ENCODE results near the gene FHL2. TPM values are rescaled to one million over a fixed set of nuclear protein-coding genes. Genes with fewer than 3 reads are reported as not detected.

Gene FHL2
- total RNA-seq, 3 donors from 2014 or later, result 20.0 to 128 (median 98.2) TPM

- intact Hi-C loops (cut with DNase I; ENCODE audit: low total_unique reads), result no loop called here
- H3K36me3 ChIP-seq, result no peaks in the 10 kb centered on the region
- H3K9me3 ChIP-seq, result no peaks in the 10 kb centered on the region
- no peaks in the 10 kb centered on the region for H3K27me3 ChIP-seq
- H3K4me3 ChIP-seq, result peak overlapping the region in 1 of 3 donors; percentile 26
- TF ChIP-seq CTCF (IDR thresholded peaks at IDR 0.05), result no peak
- TF ChIP-seq POLR2A (IDR thresholded peaks at IDR 0.05), result no peak
- TF ChIP-seq POLR2AphosphoS5 (IDR thresholded peaks at IDR 0.05), result no peak
- no peak for DNase-seq (ENCODE audit: low spot score in 2 of 2)
- peaks cover 0 to 6% of the 10 kb centered on the region in 2 donors for H3K4me1 ChIP-seq
- peak overlapping the region; percentile 85 to 91 for H3K27ac ChIP-seq
These were observed 73.4 kb downstream of the FHL2 start for GRCh38 chr2:105325389-105325963.

GRCh38 chr2:105324732-105325131, 74.1 kb downstream of the FHL2 start:
- Histone ChIP-seq H3K4me3 (peak overlapping the region in 1 of 3 donors; percentile 26), H3K27ac (peak overlapping the region; percentile 85 to 91), H3K9me3 (no peaks in the 10 kb centered on the region), H3K4me1 (peaks cover 0 to 6% of the 10 kb centered on the region in 2 donors), H3K36me3 (no peaks in the 10 kb centered on the region), H3K27me3 (no peaks in the 10 kb centered on the region)
- intact Hi-C loops (cut with DNase I; ENCODE audit: low total_unique reads), result no loop called here
- TF ChIP-seq POLR2AphosphoS5 (IDR thresholded peaks at IDR 0.05) (no peak), CTCF (IDR thresholded peaks at IDR 0.05) (no peak), POLR2A (IDR thresholded peaks at IDR 0.05) (no peak)
- DNase-seq (ENCODE audit: low spot score in 2 of 2), result peak in 1 of 2 donors; percentile 53

- no peak for TF ChIP-seq POLR2AphosphoS5 (IDR thresholded peaks at IDR 0.05)
- TF ChIP-seq CTCF (IDR thresholded peaks at IDR 0.05), result no peak
- TF ChIP-seq POLR2A (IDR thresholded peaks at IDR 0.05), result no peak
- no peak overlapping the region for H3K4me3 ChIP-seq
- DNase-seq (ENCODE audit: low spot score in 2 of 2), result no peak
- H3K27me3 ChIP-seq, result no peaks in the 10 kb centered on the region
- H3K4me1 ChIP-seq, result peaks cover 0 to 6% of the 10 kb centered on the region in 2 donors
- H3K36me3 ChIP-seq, result no peaks in the 10 kb centered on the region
- intact Hi-C loops (cut with DNase I; ENCODE audit: low total_unique reads), result no loop called here
- no peaks in the 10 kb centered on the region for H3K9me3 ChIP-seq
- peak overlapping the region; percentile 85 to 91 for H3K27ac ChIP-seq
These were observed 74.8 kb downstream of the FHL2 start for GRCh38 chr2:105324101-105324500.

- Histone ChIP-seq H3K9me3 (no peaks in the 10 kb centered on the region), H3K27ac (no peak overlapping the region), H3K4me1 (peaks cover 0 to under 1% of the 10 kb centered on the region in 2 donors), H3K4me3 (no peak overlapping the region), H3K27me3 (no peaks in the 10 kb centered on the region), H3K36me3 (no peaks in the 10 kb centered on the region)
- intact Hi-C loops (cut with DNase I; ENCODE audit: low total_unique reads), result no loop called here
- DNase-seq (ENCODE audit: low spot score in 2 of 2), result no peak
- no peak for TF ChIP-seq CTCF (IDR thresholded peaks at IDR 0.05)
- TF ChIP-seq POLR2A (IDR thresholded peaks at IDR 0.05), result no peak
- TF ChIP-seq POLR2AphosphoS5 (IDR thresholded peaks at IDR 0.05), result no peak
These were observed 75.7 kb downstream of the FHL2 start for GRCh38 chr2:105323111-105323510.

GRCh38 chr2:105321875-105322646, 76.8 kb downstream of the FHL2 start:
- H3K4me1 ChIP-seq, result no peaks in the 10 kb centered on the region
- no peak overlapping the region for H3K4me3 ChIP-seq
- H3K27me3 ChIP-seq, result no peaks in the 10 kb centered on the region
- no peak overlapping the region for H3K27ac ChIP-seq
- TF ChIP-seq CTCF (IDR thresholded peaks at IDR 0.05) (no peak), POLR2A (IDR thresholded peaks at IDR 0.05) (no peak), POLR2AphosphoS5 (IDR thresholded peaks at IDR 0.05) (no peak)
- DNase-seq (ENCODE audit: low spot score in 2 of 2), result no peak
- intact Hi-C loops (cut with DNase I; ENCODE audit: low total_unique reads), result no loop called here
- no peaks in the 10 kb centered on the region for H3K36me3 ChIP-seq
- H3K9me3 ChIP-seq, result no peaks in the 10 kb centered on the region

Data from breast epithelium (tissue), 4 donors.